GM18909 (cell line): ENCODE results near the gene TRIM28.

Experiments used
- ATAC-seq: cut with Tn5 transposase; IDR thresholded peaks from one replicate; pipeline ENCODE4 v1.9.1; 2021; ENCODE audit warnings: mild to moderate bottlenecking; ENCODE audit not compliant: unreplicated experiment, poor library complexity

TRIM28 gene

DNA sequence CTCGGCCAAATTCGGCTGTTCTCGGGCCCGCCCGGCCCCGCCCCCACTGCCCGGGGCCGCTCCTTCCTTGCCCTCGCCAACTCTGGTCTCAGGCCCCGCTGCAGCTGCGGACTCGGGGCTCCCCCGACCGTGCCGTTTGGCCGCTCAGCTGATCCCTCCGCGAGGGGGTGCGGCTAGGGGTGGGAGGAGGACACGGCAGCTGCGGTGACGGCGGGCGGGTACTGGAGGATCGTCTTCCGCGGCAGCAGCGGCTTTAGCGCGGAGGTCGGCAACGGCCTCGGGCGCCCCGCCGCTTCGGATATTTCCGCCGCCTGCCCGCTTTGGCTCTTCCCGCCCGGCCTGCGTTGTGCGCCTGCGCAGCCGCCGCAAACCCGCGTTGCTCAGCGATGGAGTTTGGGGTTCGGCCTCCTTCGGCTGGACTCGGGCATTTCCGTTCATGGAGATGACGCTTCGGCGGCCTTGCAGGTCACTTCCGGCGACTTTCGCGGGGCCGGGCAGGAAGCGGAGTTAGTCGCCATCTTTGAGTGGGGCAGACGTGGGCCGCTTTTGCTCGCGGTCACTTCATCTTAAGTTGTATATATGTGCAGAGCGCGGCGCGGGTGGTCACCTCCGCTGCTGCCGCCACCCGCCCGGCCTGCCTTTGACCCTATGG is 14.9 kb downstream of the TRIM28 start:
- peak; percentile 60 for ATAC-seq

- peak; percentile 28 for ATAC-seq
Observed at GRCh38 chr19:58559275-58560006, 15.6 kb downstream of the TRIM28 start.

DNA sequence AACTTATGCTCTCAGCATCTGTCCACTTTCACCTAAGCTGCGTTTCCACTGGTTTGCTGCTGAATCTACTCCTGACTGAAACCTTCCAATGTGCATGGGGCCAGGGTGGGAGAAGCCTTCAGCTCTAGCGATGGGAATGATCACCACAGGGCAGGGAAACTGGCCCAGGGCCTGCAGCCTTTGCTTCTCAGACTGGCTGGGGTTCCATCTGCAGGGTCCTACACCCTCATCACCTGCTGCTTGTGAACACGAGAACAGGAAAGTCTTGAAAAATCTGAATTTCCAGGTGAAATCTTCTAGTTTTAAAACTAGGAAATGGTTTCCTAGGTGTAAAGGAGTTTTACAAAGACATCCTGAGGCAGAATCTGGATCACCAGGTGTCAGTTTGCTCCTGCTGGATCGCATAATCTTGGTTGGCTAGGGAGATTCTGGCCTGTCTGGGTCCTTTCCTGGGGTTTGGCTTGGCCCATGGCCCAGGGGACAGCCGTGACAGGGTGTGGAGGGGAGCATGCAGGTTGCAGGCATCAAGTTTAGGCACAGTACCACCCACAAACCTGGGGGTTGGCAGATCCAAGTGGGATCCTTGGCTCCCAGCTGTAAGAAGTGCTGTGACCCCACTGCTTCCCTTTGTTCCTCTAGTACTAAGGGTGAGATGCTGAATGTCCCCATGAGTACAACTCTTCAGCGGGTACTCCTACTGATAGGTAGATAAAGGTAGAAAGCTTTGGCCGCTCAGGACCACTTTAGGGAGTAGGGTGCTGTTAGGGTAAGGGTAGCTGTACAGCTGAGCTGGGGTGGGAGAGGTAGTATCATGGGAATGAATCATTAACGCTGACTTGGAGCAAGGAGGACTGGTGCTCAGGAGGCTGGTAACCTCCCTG is 16.4 kb downstream of the TRIM28 start:
- ATAC-seq = no peak

DNA sequence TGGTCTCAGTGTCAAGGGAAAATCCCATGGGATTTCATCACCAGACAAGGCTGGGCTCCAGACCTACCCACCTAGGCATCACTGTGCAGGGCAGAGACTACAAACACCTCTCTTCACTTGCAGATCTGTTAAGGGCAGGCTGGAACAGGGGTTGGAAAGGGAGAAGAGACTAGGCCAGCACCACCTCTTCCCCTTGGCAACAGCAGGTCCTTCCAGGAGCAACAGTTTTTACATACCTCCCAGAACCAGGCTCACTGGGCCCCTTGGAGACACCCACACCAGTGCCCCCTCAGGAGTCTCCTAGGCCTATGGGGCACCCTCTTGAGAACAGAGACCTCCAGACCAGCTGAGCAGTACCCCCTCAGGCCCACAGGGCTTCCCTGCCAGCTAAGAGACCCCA is 17.1 kb downstream of the TRIM28 start:
- ATAC-seq = no peak

GRCh38 chr19:58561373-58562121 is 17.7 kb downstream of the TRIM28 start:
- no peak for ATAC-seq

DNA sequence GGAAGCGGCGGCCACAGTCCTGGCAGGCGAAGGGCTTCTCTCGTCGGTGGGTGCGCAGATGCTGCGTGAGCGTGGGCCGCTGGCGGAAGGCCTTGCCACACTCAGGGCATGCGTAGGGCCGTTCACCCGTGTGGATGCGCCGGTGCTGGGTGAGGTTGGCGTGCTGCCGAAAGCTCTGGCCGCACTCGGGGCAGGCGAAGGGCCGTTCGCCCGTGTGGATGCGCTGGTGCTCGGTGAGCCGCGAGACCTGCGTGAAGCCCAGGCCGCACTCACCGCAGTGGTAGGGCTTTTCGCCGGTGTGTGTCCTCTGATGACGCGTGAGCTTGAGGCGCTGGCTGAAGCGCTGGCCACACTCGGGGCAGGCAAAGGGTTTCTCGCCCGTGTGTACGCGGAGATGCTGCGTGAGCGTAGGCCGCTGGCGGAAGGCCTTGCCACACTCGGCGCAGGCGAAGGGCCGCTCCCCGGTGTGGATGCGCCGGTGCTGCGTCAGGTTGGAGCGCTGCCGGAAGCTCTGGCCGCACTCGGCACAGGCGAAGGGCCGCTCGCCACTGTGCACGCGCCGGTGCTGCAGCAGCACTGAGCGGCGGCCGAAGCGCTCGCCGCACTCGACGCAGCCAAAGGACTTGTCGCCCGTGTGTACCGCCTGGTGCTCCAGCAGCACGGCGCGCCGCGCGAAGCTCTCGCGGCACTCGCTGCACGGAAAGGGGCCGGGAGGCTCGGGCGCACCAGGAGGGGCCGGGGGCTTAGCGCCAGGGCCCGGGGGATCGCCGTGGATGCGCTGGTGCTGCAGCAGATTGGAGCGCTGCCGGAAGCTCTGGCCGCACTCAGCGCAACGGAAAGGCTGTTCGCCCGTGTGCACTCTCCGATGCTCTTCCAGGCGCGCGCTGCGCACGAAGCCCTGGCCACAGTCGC is 18.5 kb downstream of the TRIM28 start:
- ATAC-seq = no peak

DNA sequence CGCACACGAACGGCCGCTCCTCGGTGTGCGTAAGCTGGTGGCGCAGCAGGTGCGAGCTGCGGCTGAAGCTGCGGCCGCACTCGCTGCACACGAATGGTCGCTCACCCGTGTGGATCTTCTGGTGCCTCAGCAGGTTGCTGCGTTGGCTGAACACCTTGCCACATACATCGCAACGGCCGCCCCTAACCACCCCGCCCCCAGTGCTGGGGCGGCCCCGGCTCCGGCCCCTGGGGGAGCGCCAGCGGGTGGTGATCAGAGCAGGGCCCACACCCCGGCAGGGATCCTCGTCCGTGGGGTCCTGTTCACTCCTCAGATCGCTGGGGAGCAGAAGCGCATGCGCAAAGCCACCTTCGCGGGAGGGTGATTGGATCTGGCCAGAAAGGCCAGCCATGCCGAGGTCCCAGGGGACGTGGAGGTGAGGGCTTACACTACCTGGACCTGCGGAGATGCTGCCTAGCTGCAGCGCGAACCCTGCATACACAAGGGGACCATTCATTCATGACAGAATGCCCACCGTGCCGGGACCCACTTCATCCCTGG is 19.2 kb downstream of the TRIM28 start:
- ATAC-seq = no peak

- no peak for ATAC-seq
Observed at GRCh38 chr19:58563823-58564222, 20.0 kb downstream of the TRIM28 start.

- ATAC-seq = no peak
Observed at GRCh38 chr19:58566989-58567388, 23.1 kb downstream of the TRIM28 start.

- ATAC-seq = no peak
Observed at GRCh38 chr19:58568453-58569130, 24.7 kb downstream of the TRIM28 start.

DNA sequence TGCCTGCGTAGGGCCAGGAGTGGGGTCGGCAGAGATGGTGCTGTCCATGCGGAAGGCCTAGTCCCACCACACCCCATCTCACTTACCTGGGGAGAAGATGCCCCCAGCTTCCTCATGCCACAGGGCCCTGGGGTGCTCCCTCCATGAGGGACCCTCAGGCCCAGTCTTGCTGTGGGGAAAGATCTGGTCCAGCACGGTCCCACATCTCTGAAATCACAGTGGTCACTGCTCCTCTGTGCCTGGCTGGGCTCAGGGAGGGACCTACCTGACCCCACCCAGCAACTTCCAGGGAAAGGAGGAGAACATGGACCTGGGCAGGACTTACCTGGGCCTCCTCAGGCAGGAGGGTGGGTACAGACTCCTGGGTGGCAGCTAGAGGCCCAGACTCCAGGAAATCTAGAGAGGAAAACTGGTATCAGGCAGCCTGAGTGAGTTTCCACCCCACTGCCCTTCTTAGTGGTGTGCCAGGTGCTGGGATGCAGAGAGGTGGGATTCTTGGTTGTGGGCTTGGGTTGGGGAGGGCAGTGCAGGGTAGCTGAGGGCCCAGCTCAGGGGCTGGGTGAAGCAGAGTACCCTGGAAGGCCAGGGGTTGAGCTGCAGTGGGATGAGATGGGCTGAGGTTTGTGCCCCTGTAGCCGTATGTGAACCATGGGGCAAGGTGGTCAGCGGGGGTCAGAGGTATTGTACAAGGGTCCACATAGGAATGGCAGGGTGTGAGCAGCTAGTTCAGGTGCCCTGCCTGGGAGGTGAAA is 25.5 kb downstream of the TRIM28 start:
- ATAC-seq = no peak

DNA sequence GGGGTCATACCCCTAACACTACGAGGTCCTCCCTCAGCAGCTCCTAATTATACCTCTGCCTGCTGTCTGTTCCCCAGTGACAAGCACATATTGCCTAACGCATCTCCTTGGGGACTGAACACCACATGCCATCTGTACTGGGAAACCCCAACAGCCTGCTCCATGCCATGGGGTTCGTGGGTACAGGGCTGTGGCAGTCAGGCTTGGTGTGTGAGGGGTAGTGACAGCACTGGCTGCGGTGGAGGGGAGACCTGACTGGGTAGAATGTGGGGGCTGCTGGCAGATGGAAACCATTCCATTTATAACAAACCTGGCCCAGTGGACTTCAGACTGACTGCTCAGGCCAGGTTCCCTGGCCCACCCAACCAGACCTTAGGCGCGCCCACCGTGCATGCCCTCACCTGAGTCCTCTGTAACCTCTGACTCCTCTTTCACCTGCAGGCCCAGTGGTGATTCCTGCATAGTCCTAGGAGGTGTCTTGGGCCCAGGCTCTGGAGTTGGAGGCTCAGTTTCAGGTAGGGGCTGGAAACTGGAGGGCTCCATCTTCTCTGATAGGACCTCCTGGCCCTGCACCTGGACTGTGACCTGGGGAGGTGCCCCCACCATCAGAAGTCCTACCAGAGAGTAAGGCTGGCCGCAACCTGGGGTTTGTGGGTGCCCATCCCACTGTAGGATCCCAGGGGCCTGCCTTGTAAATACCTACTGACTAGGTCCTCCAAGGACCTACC is 26.2 kb downstream of the TRIM28 start:
- no peak for ATAC-seq

DNA sequence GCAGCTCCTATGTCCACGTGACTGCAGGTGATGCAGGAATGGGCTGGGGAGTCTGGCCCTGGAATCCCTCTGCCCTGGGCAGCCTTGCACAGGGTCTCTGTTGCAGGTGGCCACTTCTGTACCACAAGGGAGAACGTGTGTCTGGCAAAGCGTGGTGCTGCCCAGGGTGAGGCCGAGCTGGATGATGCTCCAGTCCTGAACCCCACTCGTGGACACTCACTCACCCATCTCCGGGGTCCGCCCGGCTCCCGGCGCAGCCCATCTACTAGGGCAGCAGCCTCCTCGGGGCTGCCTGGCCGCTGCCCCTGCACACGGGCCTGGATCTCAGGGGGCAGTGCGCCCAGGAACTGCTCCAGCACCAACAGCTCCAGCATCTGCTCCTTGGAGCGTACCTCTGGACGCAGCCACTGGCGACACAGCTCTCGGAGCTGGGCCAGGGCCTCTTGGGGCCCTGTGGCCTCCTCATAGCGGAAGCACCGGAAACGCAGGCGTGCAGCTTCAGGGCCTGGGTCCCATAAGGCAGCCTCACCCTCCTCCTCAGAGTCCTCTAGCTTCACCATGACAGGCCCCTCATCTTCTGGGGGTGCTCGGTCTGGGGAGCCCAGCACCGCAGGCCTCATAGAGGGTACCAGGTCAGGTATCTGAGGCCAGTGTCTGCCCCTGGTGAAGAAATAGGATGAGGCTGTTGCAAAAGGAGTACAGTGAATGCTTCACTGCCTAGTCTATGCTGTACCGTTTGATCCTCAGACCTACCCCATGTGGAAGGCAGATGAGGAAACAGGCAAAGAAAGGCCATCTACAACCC is 27.1 kb downstream of the TRIM28 start:
- ATAC-seq = no peak

GRCh38 chr19:58571575-58571947 is 27.7 kb downstream of the TRIM28 start:
- no peak for ATAC-seq

DNA sequence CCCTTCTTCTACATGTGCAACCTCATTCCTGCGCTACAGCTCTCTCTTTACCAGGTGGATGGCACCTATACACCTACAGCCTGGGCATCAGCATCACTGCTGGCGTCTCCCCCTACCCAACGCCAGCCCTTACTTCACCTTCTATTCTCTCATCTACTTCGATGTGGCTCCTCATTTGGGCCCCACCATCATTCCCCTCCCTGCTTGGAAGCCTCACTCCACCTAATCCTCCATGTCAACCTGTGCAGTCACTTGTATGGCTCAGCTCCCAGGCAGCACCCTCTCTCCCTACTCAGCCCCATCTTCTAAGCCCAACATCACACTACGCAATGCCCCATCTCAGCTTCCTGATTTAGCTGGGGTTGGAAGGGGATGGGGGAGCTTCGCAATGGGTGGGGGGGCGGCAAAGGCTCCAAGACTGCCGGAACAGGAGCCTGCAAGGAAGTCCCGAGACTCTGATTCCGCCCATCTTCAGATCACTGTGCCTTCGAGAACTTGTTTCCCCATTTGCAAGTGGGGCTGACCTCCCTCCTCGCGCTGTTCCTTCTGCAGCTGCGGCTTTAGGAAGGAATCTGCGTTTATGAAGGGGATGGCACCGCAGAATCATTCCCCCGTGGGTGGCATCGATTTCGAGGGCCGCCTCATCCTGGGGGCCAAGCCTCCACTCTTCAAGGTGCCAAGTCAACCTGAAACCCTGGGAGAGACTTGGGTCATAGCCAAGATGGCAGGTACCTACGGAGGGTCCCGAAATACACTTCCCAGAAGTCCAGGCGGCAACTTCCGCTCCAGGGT is 28.4 kb downstream of the TRIM28 start:
- ATAC-seq = no peak
